ENCODE data around the gene TBC1D13. TPM values are rescaled to one million over a fixed set of nuclear protein-coding genes. Genes with fewer than 3 reads are reported as not detected.

The TBC1D13 gene, protein sequence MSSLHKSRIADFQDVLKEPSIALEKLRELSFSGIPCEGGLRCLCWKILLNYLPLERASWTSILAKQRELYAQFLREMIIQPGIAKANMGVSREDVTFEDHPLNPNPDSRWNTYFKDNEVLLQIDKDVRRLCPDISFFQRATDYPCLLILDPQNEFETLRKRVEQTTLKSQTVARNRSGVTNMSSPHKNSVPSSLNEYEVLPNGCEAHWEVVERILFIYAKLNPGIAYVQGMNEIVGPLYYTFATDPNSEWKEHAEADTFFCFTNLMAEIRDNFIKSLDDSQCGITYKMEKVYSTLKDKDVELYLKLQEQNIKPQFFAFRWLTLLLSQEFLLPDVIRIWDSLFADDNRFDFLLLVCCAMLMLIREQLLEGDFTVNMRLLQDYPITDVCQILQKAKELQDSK
- total RNA-seq (10 to 100 TPM; 21.0 to 35.2 (median 24.9) TPM), polyA plus RNA-seq (10 to 100 TPM; 18.6 to 43.5 TPM), total RNA-seq (42.4 reads per million, percentile 67 among the genes with 10 or more reads in this experiment)

DNA sequence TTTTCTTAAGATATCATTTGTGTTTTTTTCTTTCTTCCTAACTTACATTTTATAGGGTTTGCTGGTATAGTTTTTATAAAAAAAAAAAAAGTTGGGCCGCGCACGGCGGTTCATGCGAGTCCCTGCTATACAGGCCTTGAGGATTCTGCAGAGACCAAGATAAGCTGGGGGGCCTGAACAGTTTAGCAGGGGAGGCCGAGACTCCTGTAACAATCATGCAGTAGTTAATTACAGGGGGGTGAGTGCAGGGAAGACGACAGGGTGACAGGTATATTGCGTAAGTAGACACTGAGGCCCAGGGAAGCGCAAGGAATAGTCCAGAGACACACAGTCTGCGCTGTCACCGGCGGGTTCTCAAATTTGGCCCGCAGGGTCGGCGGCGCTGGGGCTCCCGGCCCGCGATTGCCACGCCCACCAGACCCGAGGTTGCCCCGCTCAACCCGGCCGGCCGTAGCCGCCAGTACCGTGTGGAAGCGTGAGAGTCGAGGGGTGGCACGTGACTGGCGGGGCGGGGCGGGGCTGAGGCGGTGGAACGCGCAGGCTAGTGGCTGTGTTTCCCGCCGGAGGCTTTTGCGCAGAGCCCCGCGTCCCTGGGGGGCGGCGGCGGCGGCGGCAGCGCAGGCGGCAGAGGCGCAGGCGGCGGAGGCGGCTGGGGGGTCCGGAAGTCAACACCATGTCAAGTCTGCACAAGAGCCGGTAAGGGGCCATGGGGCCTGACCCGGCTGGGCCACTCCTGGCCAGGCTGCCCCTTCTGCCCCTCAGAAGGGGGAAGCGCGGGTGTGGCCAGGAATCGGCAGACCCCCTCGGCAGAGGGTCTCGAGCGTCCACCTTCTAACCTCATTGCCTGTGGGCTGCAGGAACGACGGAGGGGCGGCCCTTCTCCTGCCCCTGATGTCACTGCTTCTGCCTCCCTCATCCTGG lies at the start of gene TBC1D13:
Gene TBC1D13, plus strand, starts transcription at position 573 of the 921 bp plus-strand sequence. Its CDS starts 101 bp downstream, at position 674.
- DNase-seq: peak; percentile 88 to 93 (median 92)
- peak within 1 kb of the TSS; percentile 82 for H3K27ac ChIP-seq (ENCODE audit: low read depth, low read length)
- peak within 1 kb of the TSS; percentile 90 for H3K4me3 ChIP-seq (ENCODE audit: low read length)
- Mint-ChIP-seq H3K4me3 (peak within 1 kb of the TSS; percentile 80 to 98 (median 92)), H3K36me3 (peaks cover 0 to 11% (median 2%) of the 10 kb centered on the region in 5 donors), H3K9me3 (no peaks in the 10 kb centered on the region), H3K27ac (peak within 1 kb of the TSS; percentile 87 to 98 (median 95)), H3K27me3 (no peaks in the 10 kb centered on the region), H3K4me1 (peaks cover 6 to 29% (median 23%) of the 10 kb centered on the region in 7 donors)
- peaks cover 13% of the 10 kb centered on the region in 2 donors for H3K4me1 ChIP-seq (ENCODE audit: control insufficient read depth in 2 of 2, insufficient read depth in 2 of 2, low read length in 2 of 2)
- POLR2A ChIA-PET: interaction anchor here (0.6 to 2.2 kb wide), 8 partner anchors 14 to 87 kb away, joined by 3 to 31 read pairs (median 5); partner anchors contain the start of genes ENDOG, SPOUT1 and ZER1
- peak; percentile 99 for ATAC-seq
- H3K9me3 ChIP-seq (ENCODE audit: control insufficient read depth in 2 of 3, low read length in 3 of 3): no peaks in the 10 kb centered on the region
- no peaks in the 10 kb centered on the region for H3K27me3 ChIP-seq (ENCODE audit: control insufficient read depth in 2 of 2, insufficient read depth in 2 of 2, low read length in 2 of 2)
- H3K36me3 ChIP-seq (ENCODE audit: control insufficient read depth in 2 of 3, insufficient read depth in 3 of 3, low read length in 3 of 3): peaks cover 0 to 28% (median 7%) of the 10 kb centered on the region in 3 experiments
- CTCF ChIA-PET: interaction anchor here (0.6 kb wide), 1 partner anchor 147 kb away, joined by 6 read pairs; no protein-coding TSS in a partner anchor
- intact Hi-C loops (cut with micrococcal nuclease): loop anchor here (1.0 to 5.0 kb wide), 12 partner anchors 16 to 465 kb away; partner anchors contain the start of genes PKN3 (in 2 of the 2), SPOUT1 (in 2 of the 2), ZDHHC12 (in 2 of the 2) and ZER1 (in 2 of the 2)

DNA sequence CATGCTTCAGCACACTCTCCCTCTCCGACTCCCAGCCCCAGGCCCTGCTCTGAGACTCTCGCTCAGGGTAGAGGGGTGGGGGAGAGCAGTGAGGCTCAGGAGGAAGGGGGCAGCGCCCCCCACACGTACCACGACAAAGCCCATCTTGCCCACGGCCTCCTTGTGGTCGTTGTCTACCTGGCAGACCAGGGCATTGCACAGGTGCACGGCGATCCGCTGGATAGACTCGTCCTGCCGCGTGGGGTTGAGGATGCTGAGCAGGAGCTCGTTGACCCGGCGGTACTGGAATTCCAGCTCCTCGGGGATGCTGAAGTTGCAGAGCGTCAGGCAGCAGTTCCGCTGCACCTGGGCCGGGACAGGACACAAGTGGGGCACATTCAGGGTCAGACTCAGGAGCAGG lies 44.7 kb upstream of the TBC1D13 start:
- Mint-ChIP-seq H3K27ac (no peak overlapping the region), H3K27me3 (no peaks in the 10 kb centered on the region), H3K4me3 (no peak overlapping the region), H3K9me3 (no peaks in the 10 kb centered on the region), H3K4me1 (peaks cover 0 to 4% (median 0%) of the 10 kb centered on the region in 7 donors), H3K36me3 (peaks cover 0 to 24% (median 2%) of the 10 kb centered on the region in 5 donors)
- intact Hi-C loops (cut with micrococcal nuclease): no loop called here
- POLR2A ChIA-PET: interaction anchor here (0.9 kb wide), 1 partner anchor 10 kb away, joined by 3 read pairs; no protein-coding TSS in a partner anchor
- Histone ChIP-seq H3K9me3 (ENCODE audit: control insufficient read depth in 2 of 3, low read length in 3 of 3) (no peaks in the 10 kb centered on the region), H3K4me3 (ENCODE audit: low read length) (no peak overlapping the region), H3K27ac (ENCODE audit: low read depth, low read length) (no peak overlapping the region), H3K4me1 (ENCODE audit: control insufficient read depth in 2 of 2, insufficient read depth in 2 of 2, low read length in 2 of 2) (no peaks in the 10 kb centered on the region), H3K27me3 (ENCODE audit: control insufficient read depth in 2 of 2, insufficient read depth in 2 of 2, low read length in 2 of 2) (no peaks in the 10 kb centered on the region), H3K36me3 (ENCODE audit: control insufficient read depth in 2 of 3, insufficient read depth in 3 of 3, low read length in 3 of 3) (peaks cover 0 to 31% (median 19%) of the 10 kb centered on the region in 3 experiments)
- ATAC-seq (no peak), DNase-seq (no peak)
- CTCF ChIA-PET: interaction anchor here (0.6 kb wide), 1 partner anchor 122 kb away, joined by 3 read pairs; no protein-coding TSS in a partner anchor

DNA sequence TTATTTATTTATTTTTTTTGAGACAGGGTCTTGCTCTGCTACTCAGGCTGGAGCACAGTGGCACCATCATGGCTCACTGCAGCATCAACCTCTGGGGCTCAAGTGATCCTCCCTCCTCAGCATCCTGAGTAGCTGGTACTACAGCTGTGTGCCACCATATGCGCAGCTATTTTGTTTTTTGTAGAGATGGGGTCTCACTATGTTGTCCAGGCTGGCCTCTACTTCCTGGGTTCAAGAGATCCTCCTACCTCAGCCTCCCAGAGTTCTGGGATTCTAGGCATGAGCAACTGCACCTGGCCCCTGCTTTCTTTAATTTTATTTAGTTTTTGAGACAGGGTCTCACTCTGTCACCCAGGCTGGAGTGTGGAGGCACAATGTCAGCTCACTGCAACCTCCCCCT lies 43.6 kb upstream of the TBC1D13 start:
- H3K36me3 Mint-ChIP-seq: peaks cover 0 to 21% (median 1%) of the 10 kb centered on the region in 5 donors
- Histone ChIP-seq H3K4me1 (ENCODE audit: control insufficient read depth in 2 of 2, insufficient read depth in 2 of 2, low read length in 2 of 2) (no peaks in the 10 kb centered on the region), H3K27ac (ENCODE audit: low read depth, low read length) (no peak overlapping the region), H3K9me3 (ENCODE audit: control insufficient read depth in 2 of 3, low read length in 3 of 3) (no peaks in the 10 kb centered on the region), H3K27me3 (ENCODE audit: control insufficient read depth in 2 of 2, insufficient read depth in 2 of 2, low read length in 2 of 2) (no peaks in the 10 kb centered on the region), H3K36me3 (ENCODE audit: control insufficient read depth in 2 of 3, insufficient read depth in 3 of 3, low read length in 3 of 3) (peaks cover 0 to 30% (median 20%) of the 10 kb centered on the region in 3 experiments), H3K4me3 (ENCODE audit: low read length) (no peak overlapping the region)
- intact Hi-C loops (cut with micrococcal nuclease): no loop called here
- DNase-seq: no peak
- H3K27me3 Mint-ChIP-seq: no peaks in the 10 kb centered on the region
- H3K9me3 Mint-ChIP-seq: no peaks in the 10 kb centered on the region
- no peak overlapping the region for H3K4me3 Mint-ChIP-seq
- H3K27ac Mint-ChIP-seq: no peak overlapping the region
- H3K4me1 Mint-ChIP-seq: peaks cover 0 to 4% (median 0%) of the 10 kb centered on the region in 7 donors
- ChIA-PET CTCF (interaction anchor here (0.6 kb wide), 1 partner anchor 79 kb away, joined by 3 read pairs; no protein-coding TSS in a partner anchor), POLR2A (no interaction called here)
- ATAC-seq: no peak

DNA sequence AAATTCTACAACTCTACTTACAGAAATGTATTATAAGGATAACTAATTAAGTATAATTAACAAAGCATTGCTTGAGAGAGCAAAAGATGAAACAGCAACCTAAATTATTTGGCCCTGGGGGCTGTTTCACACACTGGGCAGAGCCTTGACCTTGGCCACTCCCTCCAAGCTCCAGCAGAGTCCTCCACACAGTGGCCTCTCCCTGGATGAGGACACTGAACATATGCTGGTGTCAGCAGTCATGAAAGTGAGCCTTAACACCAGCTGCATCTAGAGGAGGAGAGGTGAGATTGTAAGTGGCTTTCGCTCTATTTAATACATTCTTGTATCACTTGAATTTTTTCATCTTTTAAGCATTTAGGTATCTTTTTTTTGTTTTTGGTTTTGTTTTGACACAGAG lies 39.8 kb upstream of the TBC1D13 start:
- DNase-seq (no peak), ATAC-seq (no peak)
- peaks cover 0 to 11% (median 1%) of the 10 kb centered on the region in 5 donors for H3K36me3 Mint-ChIP-seq
- peaks cover 0 to 21% (median 10%) of the 10 kb centered on the region in 3 experiments for H3K36me3 ChIP-seq (ENCODE audit: control insufficient read depth in 2 of 3, insufficient read depth in 3 of 3, low read length in 3 of 3)
- no peaks in the 10 kb centered on the region for H3K4me1 ChIP-seq (ENCODE audit: control insufficient read depth in 2 of 2, insufficient read depth in 2 of 2, low read length in 2 of 2)
- intact Hi-C loops (cut with micrococcal nuclease): no loop called here
- H3K4me3 ChIP-seq (ENCODE audit: low read length): no peak overlapping the region
- H3K27ac Mint-ChIP-seq: peak overlapping the region in 1 of 9 donors; percentile 25
- H3K4me1 Mint-ChIP-seq: no peaks in the 10 kb centered on the region
- ChIA-PET POLR2A (no interaction called here), CTCF (no interaction called here)
- H3K4me3 Mint-ChIP-seq: no peak overlapping the region
- no peaks in the 10 kb centered on the region for H3K9me3 ChIP-seq (ENCODE audit: control insufficient read depth in 2 of 3, low read length in 3 of 3)
- H3K27me3 ChIP-seq (ENCODE audit: control insufficient read depth in 2 of 2, insufficient read depth in 2 of 2, low read length in 2 of 2): no peaks in the 10 kb centered on the region
- H3K9me3 Mint-ChIP-seq: no peaks in the 10 kb centered on the region
- H3K27ac ChIP-seq (ENCODE audit: low read depth, low read length): no peak overlapping the region
- H3K27me3 Mint-ChIP-seq: no peaks in the 10 kb centered on the region

DNA sequence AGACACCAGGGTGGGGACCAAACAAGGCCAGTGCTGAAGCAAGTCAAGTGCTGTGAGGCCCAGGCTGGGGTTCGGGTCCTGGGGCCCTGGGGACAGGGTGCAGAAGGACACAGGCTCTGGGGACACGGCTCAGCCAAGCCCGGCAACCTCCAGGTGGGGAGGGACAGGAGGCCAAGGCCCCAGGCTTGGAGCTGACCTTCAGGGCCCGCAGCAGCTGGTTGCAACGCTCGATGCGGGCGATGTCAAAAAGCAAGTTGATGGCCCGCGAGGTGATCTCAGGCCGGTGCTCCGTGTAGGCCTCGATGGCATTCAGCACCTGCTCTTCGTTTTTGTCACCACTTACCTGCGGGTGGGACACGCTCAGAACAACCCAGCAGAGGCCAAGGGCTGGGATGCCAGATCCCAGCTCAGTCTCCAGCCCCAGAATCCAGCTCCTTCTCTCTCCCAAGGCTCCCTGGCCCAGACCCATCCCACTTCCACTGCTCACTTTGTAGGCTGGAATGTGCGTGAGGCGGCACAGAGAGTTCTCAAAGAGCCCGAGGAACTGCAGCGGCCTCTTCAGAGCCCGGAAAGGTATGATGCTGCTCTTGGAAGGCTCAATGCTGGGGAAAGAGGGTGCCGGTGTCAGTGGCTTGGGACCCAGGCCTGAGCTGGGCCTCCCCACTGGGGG lies 36.0 kb upstream of the TBC1D13 start:
- H3K27ac Mint-ChIP-seq: no peak overlapping the region
- intact Hi-C loops (cut with micrococcal nuclease): no loop called here
- no peak overlapping the region for H3K4me3 Mint-ChIP-seq
- Histone ChIP-seq H3K36me3 (ENCODE audit: control insufficient read depth in 2 of 3, insufficient read depth in 3 of 3, low read length in 3 of 3) (peaks cover 0 to 56% (median 9%) of the 10 kb centered on the region in 3 experiments), H3K27ac (ENCODE audit: low read depth, low read length) (no peak overlapping the region), H3K4me3 (ENCODE audit: low read length) (no peak overlapping the region), H3K4me1 (ENCODE audit: control insufficient read depth in 2 of 2, insufficient read depth in 2 of 2, low read length in 2 of 2) (no peaks in the 10 kb centered on the region), H3K27me3 (ENCODE audit: control insufficient read depth in 2 of 2, insufficient read depth in 2 of 2, low read length in 2 of 2) (no peaks in the 10 kb centered on the region), H3K9me3 (ENCODE audit: control insufficient read depth in 2 of 3, low read length in 3 of 3) (no peaks in the 10 kb centered on the region)
- ChIA-PET CTCF (no interaction called here), POLR2A (no interaction called here)
- no peaks in the 10 kb centered on the region for H3K9me3 Mint-ChIP-seq
- peaks cover 0 to 21% (median 0%) of the 10 kb centered on the region in 5 donors for H3K36me3 Mint-ChIP-seq
- DNase-seq (no peak), ATAC-seq (no peak)
- peaks cover 0 to 7% (median 0%) of the 10 kb centered on the region in 7 donors for H3K4me1 Mint-ChIP-seq
- no peaks in the 10 kb centered on the region for H3K27me3 Mint-ChIP-seq

DNA sequence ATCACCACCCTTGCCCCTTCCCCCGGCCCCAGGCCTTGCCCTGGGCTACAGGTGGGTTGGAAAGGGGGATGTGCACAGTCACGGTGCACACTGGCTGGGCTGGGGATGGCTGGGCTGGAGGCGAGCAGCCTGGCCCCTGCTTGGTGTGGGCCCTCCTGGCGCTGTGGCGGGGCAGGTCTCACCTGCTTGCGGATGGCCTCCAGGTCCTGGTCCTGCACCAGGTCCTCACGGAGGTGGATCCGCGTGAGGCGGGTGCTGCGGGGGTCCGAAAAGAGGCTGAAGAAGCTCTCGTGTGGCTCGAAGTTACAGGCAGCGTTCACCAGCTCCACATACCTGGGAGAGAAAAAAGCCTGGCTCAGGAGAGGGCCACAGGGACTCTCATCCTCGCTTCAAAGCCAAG lies 33.4 kb upstream of the TBC1D13 start:
- Histone ChIP-seq H3K4me3 (ENCODE audit: low read length) (no peak overlapping the region), H3K27me3 (ENCODE audit: control insufficient read depth in 2 of 2, insufficient read depth in 2 of 2, low read length in 2 of 2) (no peaks in the 10 kb centered on the region), H3K9me3 (ENCODE audit: control insufficient read depth in 2 of 3, low read length in 3 of 3) (no peaks in the 10 kb centered on the region), H3K4me1 (ENCODE audit: control insufficient read depth in 2 of 2, insufficient read depth in 2 of 2, low read length in 2 of 2) (no peaks in the 10 kb centered on the region), H3K27ac (ENCODE audit: low read depth, low read length) (no peak overlapping the region), H3K36me3 (ENCODE audit: control insufficient read depth in 2 of 3, insufficient read depth in 3 of 3, low read length in 3 of 3) (peaks cover 0 to 56% (median 6%) of the 10 kb centered on the region in 3 experiments)
- DNase-seq: no peak
- Mint-ChIP-seq H3K9me3 (no peaks in the 10 kb centered on the region), H3K4me3 (no peak overlapping the region), H3K36me3 (peaks cover 0 to 19% (median 0%) of the 10 kb centered on the region in 5 donors), H3K4me1 (peaks cover 0 to 15% (median 4%) of the 10 kb centered on the region in 7 donors), H3K27me3 (no peaks in the 10 kb centered on the region), H3K27ac (no peak overlapping the region)
- POLR2A ChIA-PET: no interaction called here
- intact Hi-C loops (cut with micrococcal nuclease): no loop called here
- CTCF ChIA-PET: interaction anchor here (0.6 kb wide), 1 partner anchor 900 kb away, joined by 3 read pairs; no protein-coding TSS in a partner anchor
- no peak for ATAC-seq
